ENCODE measurements around the gene ABI3BP.

ABI3BP gene

GRCh38 chr3:100710261-100710968 is 282.8 kb downstream of the ABI3BP start:
- peak overlapping the region; percentile 73 for H3K4me3 ChIP-seq (ENCODE audit: low read depth, low read length)
- TF ChIP-seq CTCF (IDR thresholded peaks at IDR 0.05; ENCODE audit: low read depth, low read length) = 0 out of 2 replicates have a peak, but pooled peaks have one; percentile 19

DNA sequence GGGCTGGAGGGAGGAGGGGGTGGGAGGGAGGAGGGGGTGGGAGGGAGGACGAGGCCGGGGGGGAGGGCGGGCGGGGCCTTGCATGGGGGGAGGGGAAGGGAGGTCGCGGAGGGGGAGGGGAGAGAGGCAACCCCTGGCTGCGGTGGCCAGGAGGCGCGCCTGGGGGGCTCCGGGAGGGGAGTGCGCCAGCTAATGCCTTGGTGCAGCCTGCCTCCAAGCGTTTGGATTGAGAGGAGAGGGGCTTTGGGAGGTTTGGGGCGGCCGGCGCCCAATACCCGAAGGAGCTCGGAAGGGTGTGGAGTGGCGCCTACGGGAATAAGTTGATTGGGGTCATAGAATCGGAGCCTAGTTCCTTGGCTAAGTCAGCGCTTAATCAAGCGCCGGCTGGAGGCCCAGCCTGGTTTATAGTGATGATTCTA is 283.4 kb downstream of the ABI3BP start:
- H3K4me3 ChIP-seq (ENCODE audit: low read depth, low read length) = peak overlapping the region; percentile 73
- TF ChIP-seq CTCF (IDR thresholded peaks at IDR 0.05; ENCODE audit: low read depth, low read length) = no peak

DNA sequence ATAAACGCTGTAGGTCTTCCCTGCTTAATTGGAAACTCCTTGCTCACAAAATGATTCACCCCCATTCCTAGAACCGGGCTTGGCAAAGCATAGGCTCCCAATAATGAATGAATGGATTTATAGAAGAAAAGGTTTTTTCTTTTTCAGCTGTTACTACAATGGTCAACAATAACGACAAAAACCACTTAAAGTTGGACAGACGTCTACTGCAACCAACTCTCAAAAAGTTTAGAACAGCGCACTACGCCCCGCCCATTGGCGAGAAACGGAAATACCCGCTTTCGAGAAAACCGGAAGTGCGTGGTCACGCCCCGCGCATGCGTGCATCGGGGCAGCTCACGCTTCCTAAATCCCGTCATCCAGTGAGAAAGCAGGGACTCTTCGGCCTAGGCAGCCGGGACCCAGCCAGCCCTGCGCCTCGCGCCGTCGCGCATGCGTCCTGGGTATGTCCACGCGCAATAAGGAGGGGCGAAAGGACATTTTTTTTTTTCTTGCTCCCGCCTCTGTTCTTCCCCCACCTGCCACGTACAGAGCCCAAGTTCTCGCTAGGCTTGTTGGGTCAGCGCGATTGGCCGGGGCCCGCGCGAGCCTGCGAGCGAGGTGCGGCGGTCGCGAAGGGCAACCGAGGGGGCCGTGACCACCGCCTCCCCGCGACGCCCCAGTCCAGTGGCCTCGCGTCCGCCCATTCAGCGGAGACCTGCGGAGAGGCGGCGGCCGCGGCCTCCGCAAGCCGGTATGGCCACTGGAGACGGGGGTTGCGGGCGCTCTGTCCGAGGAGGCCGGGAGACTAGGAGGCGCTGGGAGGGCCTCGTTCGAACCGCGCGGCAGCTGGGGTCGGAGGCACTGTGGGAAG is 284.0 kb downstream of the ABI3BP start, which contains the start of gene TFG:
TFG (plus strand) TSS at position 506 of the 853 bp plus-strand sequence. CDS start 4,192 bp downstream, outside the sequence.
- peak within 1 kb of the TSS; percentile 73 for H3K4me3 ChIP-seq (ENCODE audit: low read depth, low read length)
- no peak for TF ChIP-seq CTCF (IDR thresholded peaks at IDR 0.05; ENCODE audit: low read depth, low read length)

- H3K4me3 ChIP-seq (ENCODE audit: low read depth, low read length) = peak overlapping the region; percentile 54
Measured at GRCh38 chr3:100708644-100708988, 284.6 kb downstream of the ABI3BP start.

GRCh38 chr3:100706365-100706764 is 286.9 kb downstream of the ABI3BP start:
- H3K4me3 ChIP-seq (ENCODE audit: low read depth, low read length) = no peak overlapping the region
- no peak for TF ChIP-seq CTCF (IDR thresholded peaks at IDR 0.05; ENCODE audit: low read depth, low read length)

More at GRCh38 chr3:100708644-100708988, 284.6 kb downstream of the ABI3BP start:
- TF ChIP-seq CTCF (IDR thresholded peaks at IDR 0.05; ENCODE audit: low read depth, low read length) = no peak

GRCh38 chr3:100703865-100704264 is 289.4 kb downstream of the ABI3BP start:
- no peak for TF ChIP-seq CTCF (IDR thresholded peaks at IDR 0.05; ENCODE audit: low read depth, low read length)
- H3K4me3 ChIP-seq (ENCODE audit: low read depth, low read length) = no peak overlapping the region

DNA sequence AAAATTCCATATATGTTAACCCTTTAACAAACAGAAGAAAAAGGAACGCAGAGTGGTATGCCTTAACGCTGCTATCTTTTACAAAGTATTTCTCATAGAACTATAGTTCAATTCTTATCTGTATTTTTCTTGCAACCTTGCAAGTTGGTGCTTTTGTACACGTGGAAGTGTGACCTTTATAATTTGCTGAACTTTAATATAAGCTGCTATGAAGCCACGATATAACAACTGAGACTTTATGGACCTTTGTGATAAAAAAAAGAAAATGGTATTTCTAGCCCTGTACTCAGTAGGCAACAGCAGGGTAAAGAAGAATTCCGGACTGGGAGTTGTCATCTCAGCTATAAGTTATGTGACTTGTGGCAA is 290.3 kb downstream of the ABI3BP start:
- TF ChIP-seq CTCF (IDR thresholded peaks at IDR 0.05; ENCODE audit: low read depth, low read length) = no peak
- H3K4me3 ChIP-seq (ENCODE audit: low read depth, low read length) = no peak overlapping the region

All from WI38 (cell line).